Stimulated activated CD4-positive, alpha-beta T cell treated with anti-CD3 and anti-CD28 coated beads, Interleukin-12 subunit alpha, Interleukin-12 subunit beta, amount 100 ng/mL, for 4 hours (primary cell): ENCODE data around the gene CD1C.
"Not testable (repeated sequence)": the region's sequence is repeated elsewhere in the genome, so short reads cannot be mapped to it uniquely, and the experiment has no call there.

ENCODE experiments used
- DNase-seq: peaks from one replicate; pipeline ENCODE4 v3.0.0-alpha.2; 2020

CD1C gene

GRCh38 chr1:158329733-158330132 lies 40.0 kb downstream of the CD1C start:
- no peak for DNase-seq

- no peak for DNase-seq
Observed at GRCh38 chr1:158330391-158331105, 40.8 kb downstream of the CD1C start.

GRCh38 chr1:158331106-158331425 lies 41.3 kb downstream of the CD1C start:
- no peak for DNase-seq

- DNase-seq, result no peak
Observed at GRCh38 chr1:158331481-158332150, 41.9 kb downstream of the CD1C start, which contains the start of gene CD1B. Gene CD1B (minus strand): TSS chr1:158331531. CDS start chr1:158331423, 108 bp downstream.

- no peak for DNase-seq
Observed at GRCh38 chr1:158333405-158334155, 43.9 kb downstream of the CD1C start.

- DNase-seq, result no peak
Observed at GRCh38 chr1:158334526-158335212, 44.9 kb downstream of the CD1C start.

GRCh38 chr1:158335213-158335532 lies 45.5 kb downstream of the CD1C start:
- DNase-seq, result no peak

GRCh38 chr1:158336413-158336812 lies 46.7 kb downstream of the CD1C start:
- not testable (repeated sequence) for DNase-seq
